ENCODE data around the gene HNRNPAB.

- TF ChIP-seq, protein P1, sequence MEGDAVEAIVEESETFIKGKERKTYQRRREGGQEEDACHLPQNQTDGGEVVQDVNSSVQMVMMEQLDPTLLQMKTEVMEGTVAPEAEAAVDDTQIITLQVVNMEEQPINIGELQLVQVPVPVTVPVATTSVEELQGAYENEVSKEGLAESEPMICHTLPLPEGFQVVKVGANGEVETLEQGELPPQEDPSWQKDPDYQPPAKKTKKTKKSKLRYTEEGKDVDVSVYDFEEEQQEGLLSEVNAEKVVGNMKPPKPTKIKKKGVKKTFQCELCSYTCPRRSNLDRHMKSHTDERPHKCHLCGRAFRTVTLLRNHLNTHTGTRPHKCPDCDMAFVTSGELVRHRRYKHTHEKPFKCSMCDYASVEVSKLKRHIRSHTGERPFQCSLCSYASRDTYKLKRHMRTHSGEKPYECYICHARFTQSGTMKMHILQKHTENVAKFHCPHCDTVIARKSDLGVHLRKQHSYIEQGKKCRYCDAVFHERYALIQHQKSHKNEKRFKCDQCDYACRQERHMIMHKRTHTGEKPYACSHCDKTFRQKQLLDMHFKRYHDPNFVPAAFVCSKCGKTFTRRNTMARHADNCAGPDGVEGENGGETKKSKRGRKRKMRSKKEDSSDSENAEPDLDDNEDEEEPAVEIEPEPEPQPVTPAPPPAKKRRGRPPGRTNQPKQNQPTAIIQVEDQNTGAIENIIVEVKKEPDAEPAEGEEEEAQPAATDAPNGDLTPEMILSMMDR (IDR thresholded peaks at IDR 0.05) = peak; percentile 30 to 63 (median 41)
- TF ChIP-seq EP300 (IDR thresholded peaks at IDR 0.05; ENCODE audit: low read depth) = no peak
Measured at GRCh38 chr5:178196986-178197385, 7.3 kb upstream of the HNRNPAB start.
